HG03135 (cell line): ENCODE results near the gene NFXL1.
"Not testable (repeated sequence)": the region's sequence is repeated elsewhere in the genome, so short reads cannot be mapped to it uniquely, and the experiment has no call there.

Experiments used
- ATAC-seq: cut with Tn5 transposase; IDR thresholded peaks from one replicate; pipeline ENCODE4 v1.9.1; 2021; ENCODE audit warnings: mild to moderate bottlenecking, moderate library complexity; ENCODE audit not compliant: unreplicated experiment

The NFXL1 gene

GRCh38 chr4:47914220-47914925 lies at the start of gene NFXL1:
Gene NFXL1 (minus strand): TSS chr4:47914583. CDS start chr4:47914203, 380 bp downstream.
- ATAC-seq: peak; percentile 97

- no peak for ATAC-seq
These were observed 40.3 kb upstream of the NFXL1 start for GRCh38 chr4:47954677-47955076.

- no peak for ATAC-seq
These were observed 39.9 kb upstream of the NFXL1 start for GRCh38 chr4:47954245-47954644.

- no peak for ATAC-seq
These were observed 31.7 kb upstream of the NFXL1 start for GRCh38 chr4:47945930-47946726.

GRCh38 chr4:47942081-47942819 lies 27.9 kb upstream of the NFXL1 start:
- no peak for ATAC-seq

- ATAC-seq: no peak
These were observed 25.1 kb upstream of the NFXL1 start for GRCh38 chr4:47939456-47939855.

GRCh38 chr4:47936336-47936735 lies 22.0 kb upstream of the NFXL1 start:
- ATAC-seq: no peak

GRCh38 chr4:47933840-47934239 lies 19.5 kb upstream of the NFXL1 start:
- no peak for ATAC-seq

- no peak for ATAC-seq
These were observed 16.8 kb upstream of the NFXL1 start for GRCh38 chr4:47930971-47931804.

- ATAC-seq: no peak
These were observed 15.4 kb upstream of the NFXL1 start for GRCh38 chr4:47929682-47930201.

- ATAC-seq: no peak
These were observed 12.4 kb upstream of the NFXL1 start for GRCh38 chr4:47926667-47927258.

- ATAC-seq: not testable (repeated sequence)
These were observed 8.9 kb upstream of the NFXL1 start for GRCh38 chr4:47923261-47923608.

- ATAC-seq: not testable (repeated sequence)
These were observed 8.3 kb upstream of the NFXL1 start for GRCh38 chr4:47922436-47923260.

GRCh38 chr4:47917163-47917562 lies 2.8 kb upstream of the NFXL1 start:
- not testable (repeated sequence) for ATAC-seq

- no peak for ATAC-seq
These were observed 995 bp upstream of the NFXL1 start for GRCh38 chr4:47915378-47915777.

- ATAC-seq: peak; percentile 22
These were observed 499 bp upstream of the NFXL1 start for GRCh38 chr4:47914926-47915237.

GRCh38 chr4:47913861-47914219 lies 543 bp downstream of the NFXL1 start:
- peak; percentile 28 for ATAC-seq

- no peak for ATAC-seq
These were observed 1.1 kb downstream of the NFXL1 start for GRCh38 chr4:47913330-47913729.

- ATAC-seq: no peak
These were observed 7.2 kb downstream of the NFXL1 start for GRCh38 chr4:47907089-47907646.
